Raji (cell line): ENCODE measurements around the gene PLA2G4D.

ENCODE experiments used
- POLR2A ChIP-seq: IDR thresholded peaks from 2 replicates; pipeline ENCODE4 v1.6.1; 2011; ENCODE audit warnings: low read depth, low read length, control low read depth; ENCODE audit not compliant: insufficient read depth

Gene PLA2G4D

GRCh38 chr15:42094512-42094963 is at the start of gene PLA2G4D:
Gene PLA2G4D (minus strand): TSS chr15:42094562. CDS start chr15:42094459, 103 bp downstream.
- no peak for TF ChIP-seq POLR2A

- no peak for TF ChIP-seq POLR2A
Observed at GRCh38 chr15:42143356-42143755, 49.0 kb upstream of the PLA2G4D start.

GRCh38 chr15:42141795-42142667 is 47.7 kb upstream of the PLA2G4D start:
- no peak for TF ChIP-seq POLR2A

- no peak for TF ChIP-seq POLR2A
Observed at GRCh38 chr15:42141246-42141645, 46.9 kb upstream of the PLA2G4D start.

- no peak for TF ChIP-seq POLR2A
Observed at GRCh38 chr15:42140383-42141070, 46.2 kb upstream of the PLA2G4D start.

- TF ChIP-seq POLR2A = no peak
Observed at GRCh38 chr15:42139596-42139995, 45.2 kb upstream of the PLA2G4D start.

- no peak for TF ChIP-seq POLR2A
Observed at GRCh38 chr15:42138968-42139386, 44.6 kb upstream of the PLA2G4D start.

- no peak for TF ChIP-seq POLR2A
Observed at GRCh38 chr15:42138411-42138810, 44.0 kb upstream of the PLA2G4D start.

GRCh38 chr15:42137461-42138261 is 43.3 kb upstream of the PLA2G4D start:
- TF ChIP-seq POLR2A = no peak

- TF ChIP-seq POLR2A = no peak
Observed at GRCh38 chr15:42136513-42136912, 42.2 kb upstream of the PLA2G4D start.

GRCh38 chr15:42135351-42135750 is 41.0 kb upstream of the PLA2G4D start:
- TF ChIP-seq POLR2A = no peak

GRCh38 chr15:42134617-42135245 is 40.4 kb upstream of the PLA2G4D start:
- no peak for TF ChIP-seq POLR2A

GRCh38 chr15:42133886-42134502 is 39.6 kb upstream of the PLA2G4D start:
- TF ChIP-seq POLR2A = no peak

- no peak for TF ChIP-seq POLR2A
Observed at GRCh38 chr15:42133356-42133755, 39.0 kb upstream of the PLA2G4D start.
